Central memory CD4-positive, alpha-beta T cell (primary cell): ENCODE measurements around the gene MIA2.
"Not testable (repeated sequence)": the region's sequence is repeated elsewhere in the genome, so short reads cannot be mapped to it uniquely, and the experiment has no call there.

Experiments
- DNase-seq: peaks from one replicate; pipeline ENCODE4 v3.0.0; 2022

Gene MIA2

GRCh38 chr14:39268393-39268792 lies 34.7 kb downstream of the MIA2 start:
- DNase-seq: peak; percentile 3

- no peak for DNase-seq
Measured at GRCh38 chr14:39272918-39273317, 39.2 kb downstream of the MIA2 start.

GRCh38 chr14:39275395-39275794 lies 41.7 kb downstream of the MIA2 start:
- DNase-seq: no peak

DNA sequence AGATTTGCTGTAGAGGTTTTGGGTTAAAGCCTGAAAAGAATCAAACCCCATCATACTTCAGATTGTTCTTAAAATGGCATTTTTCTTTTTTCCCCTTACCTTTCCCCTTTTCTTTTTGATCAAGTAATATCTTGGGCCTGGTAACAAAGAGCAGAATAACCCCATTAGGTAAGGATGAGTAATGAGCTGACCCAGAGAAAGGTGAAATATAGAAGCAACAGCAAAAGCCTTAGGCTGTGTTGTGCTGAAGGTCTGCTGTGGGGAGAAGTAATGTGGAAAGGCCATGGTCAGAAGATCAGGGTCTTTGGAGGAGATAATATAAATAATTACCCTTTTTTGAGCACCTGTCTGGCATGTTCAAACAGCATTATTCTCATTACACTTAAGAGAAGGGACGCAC lies 42.3 kb downstream of the MIA2 start:
- no peak for DNase-seq

DNA sequence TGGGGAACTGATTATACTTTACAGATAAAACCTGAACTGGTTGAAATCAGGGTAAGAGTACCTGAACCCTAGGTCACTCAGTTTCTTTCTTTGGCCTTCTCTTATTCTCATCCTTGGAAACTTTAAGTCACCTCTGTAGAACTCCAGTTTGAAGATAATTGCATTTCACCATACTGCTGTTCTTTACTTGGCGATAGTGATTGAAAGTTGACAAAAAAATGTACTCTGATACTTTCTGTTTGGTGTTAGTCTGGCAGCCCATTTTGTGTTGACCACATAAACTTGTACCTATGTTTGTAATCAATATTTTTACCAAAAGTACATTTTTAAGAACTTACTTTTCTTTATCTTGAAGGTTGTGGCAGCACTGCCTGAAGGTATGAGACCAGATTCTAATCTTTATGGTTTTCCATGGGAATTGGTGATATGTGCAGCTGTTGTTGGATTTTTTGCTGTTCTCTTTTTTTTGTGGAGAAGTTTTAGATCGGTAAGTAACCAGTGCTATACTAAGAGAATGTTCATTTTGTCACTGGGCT lies 42.9 kb downstream of the MIA2 start:
- no peak for DNase-seq

GRCh38 chr14:39279515-39279914 lies 45.8 kb downstream of the MIA2 start:
- no peak for DNase-seq

GRCh38 chr14:39280678-39281077 lies 47.0 kb downstream of the MIA2 start:
- DNase-seq: not testable (repeated sequence)

DNA sequence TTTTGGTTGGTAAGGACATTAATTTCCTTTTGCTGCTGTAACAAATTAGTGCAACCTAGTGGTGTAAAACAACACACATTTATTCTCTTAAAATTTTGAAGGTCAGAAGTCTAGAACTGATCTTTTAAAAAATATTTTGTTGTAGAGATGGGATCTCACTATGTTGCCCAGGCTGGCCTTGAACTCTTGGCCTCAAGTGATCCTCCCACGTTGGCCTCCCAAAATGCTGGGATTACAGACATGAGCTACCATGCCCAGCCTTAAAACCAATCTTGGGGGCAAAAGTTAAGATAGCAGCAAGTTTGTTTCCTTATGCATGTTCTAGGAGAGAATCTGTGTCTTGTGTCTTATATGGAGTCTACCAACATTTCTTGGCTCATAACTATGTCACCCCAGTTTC lies 55.8 kb downstream of the MIA2 start:
- no peak for DNase-seq

GRCh38 chr14:39291701-39292100 lies 58.0 kb downstream of the MIA2 start:
- no peak for DNase-seq

DNA sequence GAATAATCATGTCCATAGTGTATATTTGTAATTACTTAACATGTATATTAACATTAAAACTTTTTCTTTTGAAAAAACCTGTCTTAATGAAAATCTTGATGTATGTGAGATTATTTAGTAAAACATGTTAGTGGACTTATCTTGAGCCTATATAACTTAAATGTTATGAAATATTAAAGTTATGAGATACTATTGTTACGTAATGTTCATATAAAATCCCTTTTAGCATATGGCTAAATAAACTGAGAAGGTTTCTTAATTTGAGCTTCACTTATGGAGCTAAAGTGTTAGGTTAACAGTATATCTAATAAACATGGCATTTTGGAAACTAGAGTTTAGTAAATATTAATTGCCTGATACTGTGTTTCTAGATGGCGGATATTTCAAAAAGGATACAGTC lies 59.9 kb downstream of the MIA2 start:
- DNase-seq: no peak

- not testable (repeated sequence) for DNase-seq
Measured at GRCh38 chr14:39300389-39300788, 66.7 kb downstream of the MIA2 start.

DNA sequence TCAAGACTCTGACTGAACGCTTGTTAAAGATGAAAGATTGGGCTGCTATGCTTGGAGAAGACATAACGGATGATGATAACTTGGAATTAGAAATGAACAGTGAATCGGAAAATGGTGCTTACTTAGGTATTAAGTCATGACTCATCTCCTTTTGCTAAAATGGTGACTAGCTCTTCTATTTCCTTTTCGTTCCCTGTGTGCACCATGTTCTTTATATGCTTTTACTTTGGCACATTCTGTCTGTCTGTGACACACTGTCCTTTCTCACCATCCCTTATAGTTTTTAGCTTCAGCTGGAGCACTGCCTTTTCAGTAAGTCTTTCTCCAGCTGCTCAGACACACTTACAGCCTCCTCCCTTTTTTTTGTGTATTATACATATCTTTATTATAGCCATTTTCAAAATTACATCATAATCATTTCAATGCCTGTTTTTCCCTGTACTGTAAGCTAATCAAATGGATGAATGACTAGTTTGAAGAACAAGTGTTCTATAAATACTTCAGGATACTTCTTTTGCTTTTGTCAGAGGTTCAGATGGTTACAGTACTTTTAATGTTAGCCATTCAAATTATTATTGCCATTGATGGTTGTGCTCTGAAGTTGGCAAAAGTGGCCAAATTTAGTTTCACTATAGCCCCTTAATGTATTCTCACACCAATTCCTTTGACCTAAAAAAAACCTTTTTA lies 68.6 kb downstream of the MIA2 start:
- no peak for DNase-seq

DNA sequence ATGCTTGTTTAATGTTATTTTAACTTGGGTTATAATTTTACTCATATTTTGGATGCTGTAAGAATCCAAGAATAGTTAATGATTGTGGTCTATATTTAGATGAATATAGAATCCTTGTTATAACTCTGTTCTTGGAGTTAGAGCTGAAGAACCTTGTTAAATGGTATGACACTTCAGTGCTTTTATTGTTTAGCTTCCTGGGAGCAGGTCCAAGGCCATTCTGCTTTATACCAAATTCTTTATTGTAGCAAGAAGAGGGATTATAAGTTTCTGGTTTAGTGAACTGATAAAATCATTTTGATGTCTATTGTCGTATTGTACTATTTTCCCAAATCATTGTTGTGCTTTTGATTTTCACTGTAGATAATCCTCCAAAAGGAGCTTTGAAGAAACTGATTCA lies 69.4 kb downstream of the MIA2 start:
- DNase-seq: no peak

- DNase-seq: no peak
Measured at GRCh38 chr14:39307815-39308214, 74.1 kb downstream of the MIA2 start.

GRCh38 chr14:39310051-39310450 lies 76.3 kb downstream of the MIA2 start:
- DNase-seq: no peak

DNA sequence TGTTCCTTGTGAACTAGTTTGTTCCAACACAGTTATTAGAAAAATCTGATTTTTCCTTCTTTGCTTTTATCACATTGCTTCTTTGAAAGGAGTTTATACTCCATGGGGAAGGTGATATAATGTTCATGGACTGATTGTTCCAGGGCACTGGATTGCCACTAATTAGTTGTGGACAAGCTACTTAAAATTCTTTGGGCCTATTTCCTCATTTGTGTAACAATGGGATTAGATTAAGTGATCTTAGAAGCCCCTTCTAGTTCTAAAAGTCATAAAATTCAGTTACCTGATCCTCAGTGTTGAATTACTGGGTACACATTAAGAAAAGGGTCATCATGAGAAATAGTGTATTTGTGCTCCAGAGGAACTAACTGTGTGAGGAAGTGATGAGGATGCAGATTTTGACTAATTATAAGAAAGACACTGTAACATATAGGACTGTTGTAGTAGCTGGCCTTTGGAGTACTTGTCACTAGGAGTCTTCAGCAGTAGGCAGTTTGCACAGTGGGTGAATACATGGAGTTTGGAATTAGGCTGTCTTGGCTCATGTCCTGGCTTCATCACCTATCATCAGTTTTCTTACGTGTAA lies 82.2 kb downstream of the MIA2 start:
- DNase-seq: no peak

DNA sequence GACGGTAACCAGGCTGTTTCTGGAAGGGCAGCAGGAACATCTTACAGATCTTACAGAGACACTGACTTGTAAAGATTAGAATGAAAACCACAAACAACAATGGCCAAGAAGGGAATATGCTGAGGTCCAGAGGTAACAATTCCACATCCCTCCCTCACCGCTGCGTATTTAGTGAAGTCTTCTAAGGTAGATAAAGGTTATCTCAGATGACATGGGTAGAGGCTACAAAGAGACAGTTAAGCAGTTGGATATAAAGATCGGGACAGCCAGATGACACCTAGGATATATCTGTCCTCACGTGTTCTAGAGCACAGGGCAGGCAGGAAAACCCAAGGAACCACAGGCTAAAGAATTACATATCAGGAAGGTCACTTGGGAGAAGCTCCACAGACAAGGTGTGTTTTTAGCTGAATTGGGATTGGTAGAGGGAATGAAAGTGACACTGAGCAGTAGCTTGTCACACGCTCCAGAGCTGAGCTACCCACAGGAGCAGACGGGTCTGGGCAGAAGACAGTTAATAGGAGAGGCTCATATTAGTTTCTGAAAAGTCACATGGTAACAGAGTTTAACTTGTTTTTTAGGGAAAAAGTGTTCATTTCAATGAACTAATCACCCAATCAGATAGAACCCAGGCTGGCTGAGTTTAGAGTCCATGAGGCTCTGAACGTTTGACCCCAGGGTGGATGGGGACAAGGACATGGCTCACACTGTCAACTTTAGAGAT lies 83.3 kb downstream of the MIA2 start:
- DNase-seq: no peak

DNA sequence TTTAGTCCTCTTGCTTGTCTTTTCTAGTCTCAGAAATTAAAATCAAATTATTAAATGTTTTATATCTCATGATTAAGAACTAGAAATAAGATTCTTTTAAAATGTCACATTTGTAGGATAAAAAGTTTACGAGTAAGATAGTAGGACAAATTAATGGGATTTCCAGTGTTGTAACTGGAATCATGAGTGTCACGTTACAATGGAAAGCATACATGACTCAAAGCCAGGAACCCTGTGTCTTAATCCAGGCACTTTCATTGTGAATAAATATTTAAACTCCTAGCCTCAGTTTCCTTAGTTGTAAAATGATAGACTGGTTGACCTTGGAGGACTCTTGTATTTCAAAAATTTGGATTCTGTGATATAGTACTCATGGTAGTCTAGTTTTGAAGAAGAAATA lies 84.9 kb downstream of the MIA2 start:
- DNase-seq: no peak

DNA sequence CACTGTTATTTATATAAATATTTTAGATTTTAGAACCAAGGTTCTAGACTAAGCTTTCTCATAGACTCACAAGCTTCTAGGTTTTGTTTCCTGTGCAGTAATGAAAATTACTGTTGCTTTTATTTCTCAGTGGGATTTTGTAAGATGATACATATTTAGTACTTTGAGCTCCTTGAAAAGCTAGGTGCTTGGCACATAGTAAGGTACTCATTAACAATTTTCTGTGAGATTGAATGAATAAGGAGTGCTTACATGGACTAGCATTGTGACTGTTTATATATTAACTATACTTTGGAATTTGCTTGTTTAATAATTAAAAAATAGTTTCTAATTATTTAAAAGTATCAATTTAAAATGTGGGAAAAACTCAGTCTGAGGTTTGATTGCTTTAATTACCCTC lies 85.7 kb downstream of the MIA2 start:
- DNase-seq: no peak

GRCh38 chr14:39320318-39320717 lies 86.6 kb downstream of the MIA2 start:
- DNase-seq: no peak

- no peak for DNase-seq
Measured at GRCh38 chr14:39322807-39323206, 89.1 kb downstream of the MIA2 start.

- no peak for DNase-seq
Measured at GRCh38 chr14:39324097-39324496, 90.4 kb downstream of the MIA2 start.

- DNase-seq: no peak
Measured at GRCh38 chr14:39339003-39339402, 105.3 kb downstream of the MIA2 start.

- DNase-seq: not testable (repeated sequence)
Measured at GRCh38 chr14:39341126-39341525, 107.4 kb downstream of the MIA2 start.
